G401.6 (cell line): Measurements from ENCODE around the gene ACCS.

Experiments used
- FAIRE-seq: peaks from 2 replicates; lab custom pipeline; 2012; peaks lifted over from hg19 to GRCh38; lab: Jason Lieb, UNC

The ACCS gene

GRCh38 chr11:44043157-44043556 lies 22.9 kb upstream of the ACCS start:
- FAIRE-seq = no peak

GRCh38 chr11:44046182-44046581 lies 19.9 kb upstream of the ACCS start:
- FAIRE-seq = no peak

- no peak for FAIRE-seq
These were observed 18.8 kb upstream of the ACCS start for GRCh38 chr11:44047298-44047697.

- FAIRE-seq = no peak
These were observed 18.1 kb upstream of the ACCS start, which contains the start of gene ACCSL for GRCh38 chr11:44047931-44048431. TSS of gene ACCSL (plus strand) at chr11:44047981. CDS start at chr11:44048037, 56 bp downstream.

GRCh38 chr11:44049832-44050231 lies 16.2 kb upstream of the ACCS start:
- FAIRE-seq = no peak

- FAIRE-seq = no peak
These were observed 14.9 kb upstream of the ACCS start for GRCh38 chr11:44051171-44051570.

- FAIRE-seq = no peak
These were observed 8.7 kb upstream of the ACCS start for GRCh38 chr11:44057340-44057739.

- FAIRE-seq = no peak
These were observed 7.8 kb upstream of the ACCS start for GRCh38 chr11:44058275-44058674.

- no peak for FAIRE-seq
These were observed 859 bp upstream of the ACCS start for GRCh38 chr11:44065161-44065661.

- no peak for FAIRE-seq
These were observed 667 bp downstream of the ACCS start for GRCh38 chr11:44066732-44067141.

GRCh38 chr11:44067266-44067665 lies 1.2 kb downstream of the ACCS start:
- no peak for FAIRE-seq

GRCh38 chr11:44068180-44068579 lies 2.1 kb downstream of the ACCS start:
- FAIRE-seq = no peak

- no peak for FAIRE-seq
These were observed 5.1 kb downstream of the ACCS start for GRCh38 chr11:44071157-44071556.

- no peak for FAIRE-seq
These were observed 6.9 kb downstream of the ACCS start for GRCh38 chr11:44072757-44073658.

- no peak for FAIRE-seq
These were observed 12.7 kb downstream of the ACCS start for GRCh38 chr11:44078794-44079193.

GRCh38 chr11:44079376-44079775 lies 13.3 kb downstream of the ACCS start:
- FAIRE-seq = no peak

GRCh38 chr11:44080951-44081350 lies 14.9 kb downstream of the ACCS start:
- no peak for FAIRE-seq

GRCh38 chr11:44082645-44083044 lies 16.6 kb downstream of the ACCS start:
- FAIRE-seq = no peak

GRCh38 chr11:44083433-44083832 lies 17.4 kb downstream of the ACCS start:
- no peak for FAIRE-seq

- no peak for FAIRE-seq
These were observed 17.8 kb downstream of the ACCS start for GRCh38 chr11:44083906-44084305.

GRCh38 chr11:44085330-44085729 lies 19.3 kb downstream of the ACCS start:
- FAIRE-seq = no peak

- FAIRE-seq = no peak
These were observed 22.3 kb downstream of the ACCS start for GRCh38 chr11:44088377-44088776.

- no peak for FAIRE-seq
These were observed 22.8 kb downstream of the ACCS start for GRCh38 chr11:44088871-44089270.

GRCh38 chr11:44090539-44090938 lies 24.5 kb downstream of the ACCS start:
- no peak for FAIRE-seq
